ENCODE results near the gene MAMLD1. TPM values are rescaled to one million over a fixed set of nuclear protein-coding genes. Genes with fewer than 3 reads are reported as not detected.

MAMLD1 gene
- total RNA-seq, 3 donors from 2014 or later (not counting 1 experiment from before 2014, with no cell fraction given) = 0.23 to 1.1 (median 0.45) TPM

GRCh38 chrX:150446995-150447394 is 83.9 kb downstream of the MAMLD1 start:
- Histone ChIP-seq H3K9me3 (ENCODE audit: control insufficient read depth, insufficient read depth, low read length) (no peaks in the 10 kb centered on the region), H3K4me1 (ENCODE audit: control insufficient read depth, insufficient read depth, low read length) (peaks cover 4% of the 10 kb centered on the region), H3K27ac (ENCODE audit: low read length) (no peak overlapping the region), H3K36me3 (ENCODE audit: control insufficient read depth, insufficient read depth, low read length) (no peaks in the 10 kb centered on the region), H3K4me3 (ENCODE audit: low read length) (no peak overlapping the region), H3K27me3 (ENCODE audit: control insufficient read depth, insufficient read depth, low read length) (no peaks in the 10 kb centered on the region)
- no peaks in the 10 kb centered on the region for H3K9me3 Mint-ChIP-seq
- no peaks in the 10 kb centered on the region for H3K36me3 Mint-ChIP-seq
- intact Hi-C loops (cut with micrococcal nuclease) = no loop called here
- 90% methylated on average over 1 of the region's 1 CpG for WGBS (ENCODE audit: insufficient coverage)
- H3K27me3 Mint-ChIP-seq (ENCODE audit: low read depth in 2 of 2) = peaks cover 2 to 22% of the 10 kb centered on the region in 2 donors
- DNase-seq (no peak), ATAC-seq (no peak)
- H3K4me3 Mint-ChIP-seq = no peak overlapping the region
- H3K4me1 Mint-ChIP-seq = no peaks in the 10 kb centered on the region
- TF ChIP-seq CTCF (IDR thresholded peaks at IDR 0.05) = no peak
- no peak overlapping the region for H3K27ac Mint-ChIP-seq

GRCh38 chrX:150449313-150449712 is 86.2 kb downstream of the MAMLD1 start:
- no peak for TF ChIP-seq CTCF (IDR thresholded peaks at IDR 0.05)
- DNase-seq = peak in 1 of 2 donors; percentile 2
- H3K4me1 Mint-ChIP-seq = peaks cover 11% of the 10 kb centered on the region in 2 donors
- H3K4me3 Mint-ChIP-seq = no peak overlapping the region
- Histone ChIP-seq H3K27me3 (ENCODE audit: control insufficient read depth, insufficient read depth, low read length) (no peaks in the 10 kb centered on the region), H3K9me3 (ENCODE audit: control insufficient read depth, insufficient read depth, low read length) (no peaks in the 10 kb centered on the region), H3K4me1 (ENCODE audit: control insufficient read depth, insufficient read depth, low read length) (peaks cover 4% of the 10 kb centered on the region), H3K36me3 (ENCODE audit: control insufficient read depth, insufficient read depth, low read length) (no peaks in the 10 kb centered on the region), H3K4me3 (ENCODE audit: low read length) (no peak overlapping the region), H3K27ac (ENCODE audit: low read length) (no peak overlapping the region)
- intact Hi-C loops (cut with micrococcal nuclease) = no loop called here
- H3K27ac Mint-ChIP-seq = no peak overlapping the region
- WGBS (ENCODE audit: insufficient coverage) = 88% methylated on average over 4 of the region's 5 CpGs
- H3K36me3 Mint-ChIP-seq = no peaks in the 10 kb centered on the region
- no peak for ATAC-seq
- H3K27me3 Mint-ChIP-seq (ENCODE audit: low read depth in 2 of 2) = peaks cover 0 to 12% of the 10 kb centered on the region in 2 donors
- no peaks in the 10 kb centered on the region for H3K9me3 Mint-ChIP-seq

- intact Hi-C loops (cut with micrococcal nuclease) = no loop called here
- H3K27me3 ChIP-seq (ENCODE audit: control insufficient read depth, insufficient read depth, low read length) = no peaks in the 10 kb centered on the region
- no peak for TF ChIP-seq CTCF (IDR thresholded peaks at IDR 0.05)
- Mint-ChIP-seq H3K36me3 (no peaks in the 10 kb centered on the region), H3K4me3 (no peak overlapping the region), H3K4me1 (peaks cover 20% of the 10 kb centered on the region in 2 donors), H3K27me3 (ENCODE audit: low read depth in 2 of 2) (peaks cover 0 to 5% of the 10 kb centered on the region in 2 donors), H3K9me3 (no peaks in the 10 kb centered on the region), H3K27ac (no peak overlapping the region)
- H3K4me3 ChIP-seq (ENCODE audit: low read length) = no peak overlapping the region
- peak in 1 of 2 donors; percentile 2 for DNase-seq
- WGBS (ENCODE audit: insufficient coverage) = 58% methylated on average over 5 of the region's 5 CpGs
- H3K4me1 ChIP-seq (ENCODE audit: control insufficient read depth, insufficient read depth, low read length) = peaks cover 4% of the 10 kb centered on the region
- no peaks in the 10 kb centered on the region for H3K36me3 ChIP-seq (ENCODE audit: control insufficient read depth, insufficient read depth, low read length)
- no peak for ATAC-seq
- no peak overlapping the region for H3K27ac ChIP-seq (ENCODE audit: low read length)
- no peaks in the 10 kb centered on the region for H3K9me3 ChIP-seq (ENCODE audit: control insufficient read depth, insufficient read depth, low read length)
These were observed 87.5 kb downstream of the MAMLD1 start for GRCh38 chrX:150450519-150451177.

GRCh38 chrX:150451953-150452352 is 88.8 kb downstream of the MAMLD1 start:
- ATAC-seq = no peak
- intact Hi-C loops (cut with micrococcal nuclease) = no loop called here
- Mint-ChIP-seq H3K4me3 (no peak overlapping the region), H3K27me3 (ENCODE audit: low read depth in 2 of 2) (peaks cover 0 to 5% of the 10 kb centered on the region in 2 donors), H3K27ac (no peak overlapping the region), H3K9me3 (no peaks in the 10 kb centered on the region), H3K36me3 (no peaks in the 10 kb centered on the region), H3K4me1 (peaks cover 20% of the 10 kb centered on the region in 2 donors)
- Histone ChIP-seq H3K4me1 (ENCODE audit: control insufficient read depth, insufficient read depth, low read length) (peaks cover 4% of the 10 kb centered on the region), H3K36me3 (ENCODE audit: control insufficient read depth, insufficient read depth, low read length) (no peaks in the 10 kb centered on the region), H3K27ac (ENCODE audit: low read length) (no peak overlapping the region), H3K9me3 (ENCODE audit: control insufficient read depth, insufficient read depth, low read length) (no peaks in the 10 kb centered on the region), H3K4me3 (ENCODE audit: low read length) (no peak overlapping the region), H3K27me3 (ENCODE audit: control insufficient read depth, insufficient read depth, low read length) (no peaks in the 10 kb centered on the region)
- TF ChIP-seq CTCF (IDR thresholded peaks at IDR 0.05) = no peak
- WGBS (ENCODE audit: insufficient coverage) = 95% methylated on average over 3 of the region's 3 CpGs
- DNase-seq = no peak

Measured in natural killer cell (primary cell).